Measurements from ENCODE around the gene LUZP4.

Gene LUZP4

DNA sequence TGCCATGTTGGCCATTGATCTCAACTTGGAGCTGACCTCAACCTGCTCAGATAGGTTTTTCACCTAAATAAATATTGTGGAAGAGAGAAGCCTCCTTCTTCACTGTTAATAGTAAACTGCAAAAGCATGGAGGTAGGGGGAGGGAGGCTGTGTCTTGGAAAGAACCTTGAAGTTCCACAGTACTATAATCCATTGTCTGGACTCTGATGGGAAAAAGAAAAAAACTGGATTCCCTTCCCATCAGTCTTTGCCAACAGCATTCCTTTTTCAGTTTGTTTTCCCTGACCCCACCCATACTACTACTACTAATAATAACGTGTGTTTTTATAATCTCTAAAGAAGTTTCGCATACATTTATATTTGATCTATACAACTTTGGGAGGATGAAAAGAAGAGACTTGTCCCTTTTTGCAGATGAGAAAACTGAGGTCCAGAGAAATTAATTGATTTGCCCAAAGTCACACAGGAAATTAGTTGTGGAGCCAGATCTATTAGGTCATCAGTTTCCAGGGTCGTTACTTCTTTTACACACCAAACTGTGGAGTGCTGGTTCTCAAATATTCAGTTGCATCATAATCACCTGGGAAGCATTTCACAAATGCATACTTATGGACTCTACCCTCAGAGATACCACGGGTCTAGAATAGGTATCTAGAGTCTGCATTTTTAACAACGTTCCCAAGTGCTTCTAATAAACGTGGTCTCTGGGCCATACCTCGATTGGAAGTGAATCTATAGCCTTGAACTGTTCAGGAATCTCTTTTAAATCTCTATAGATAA, 59.1 kb downstream of the LUZP4 start:
- TF ChIP-seq POLR2A (IDR thresholded peaks at IDR 0.05; ENCODE audit: low read length), result no peak
- no peak for DNase-seq

DNA sequence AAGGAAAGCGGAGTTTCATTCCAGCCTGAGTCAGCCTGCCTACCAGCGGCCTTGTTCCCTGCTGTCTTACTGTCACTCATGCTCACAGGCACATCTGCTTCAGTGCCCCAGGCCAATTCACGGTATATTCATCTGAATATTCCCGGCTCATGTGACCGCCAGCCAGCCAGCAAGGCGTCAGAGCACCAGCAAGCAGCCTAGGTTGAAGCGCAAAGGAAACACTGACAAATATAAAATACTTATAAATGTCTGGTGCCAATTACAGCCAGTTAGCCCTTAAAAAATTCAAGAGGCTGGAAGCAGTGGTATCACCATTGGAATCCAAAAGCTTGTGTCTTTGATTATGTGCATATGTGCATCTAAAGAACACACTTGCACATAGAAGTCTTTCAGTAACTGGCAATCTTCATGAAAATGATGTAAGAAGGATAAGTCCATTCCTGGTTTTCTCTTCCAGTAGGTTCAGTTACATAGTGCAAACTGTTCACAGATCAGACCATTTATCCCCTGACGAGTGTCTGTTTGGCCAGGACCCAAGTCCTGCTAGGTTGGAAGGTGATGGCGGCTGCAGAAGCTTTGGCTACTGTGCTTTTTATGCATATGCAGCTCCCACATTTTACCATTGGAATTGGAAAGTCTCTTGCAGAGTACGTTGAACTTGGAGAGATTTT, 61.3 kb downstream of the LUZP4 start:
- no peak for DNase-seq
- TF ChIP-seq GATA1 (IDR thresholded peaks at IDR 0.05; ENCODE audit: low read depth, low read length), result no peak
- no peak for TF ChIP-seq POLR2A (IDR thresholded peaks at IDR 0.05; ENCODE audit: low read length)

DNA sequence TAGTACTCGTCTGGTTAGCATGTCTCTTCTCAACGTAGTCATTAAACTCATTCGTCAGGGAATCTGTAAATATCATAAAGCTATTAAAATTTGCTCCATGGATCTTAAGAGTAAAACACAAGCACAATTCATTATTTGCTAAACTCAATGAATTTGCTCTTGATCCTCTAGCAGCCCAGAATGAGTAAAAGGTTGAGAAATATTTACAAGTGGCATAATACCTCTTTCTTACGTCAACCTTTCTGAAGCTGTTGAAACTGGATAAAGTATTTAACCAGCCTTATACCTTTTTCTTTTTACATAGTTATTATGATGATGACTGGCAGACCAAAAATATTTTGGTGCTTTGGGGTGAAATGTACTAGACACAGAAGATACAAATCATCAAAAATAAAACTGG, 66.9 kb downstream of the LUZP4 start:
- DNase-seq, result no peak
- no peak for TF ChIP-seq POLR2A (IDR thresholded peaks at IDR 0.05; ENCODE audit: low read length)
- TF ChIP-seq GATA1 (IDR thresholded peaks at IDR 0.05; ENCODE audit: low read depth, low read length), result no peak

All from erythroblast (primary cell).